Fibroblast of lung (primary cell): ENCODE data around the gene ZSWIM6. TPM values are rescaled to one million over a fixed set of nuclear protein-coding genes. Genes with fewer than 3 reads are reported as not detected.

ENCODE experiments used
- DNase-seq, 2 donors: peaks; one replicate each; pipeline versions ENCODE4 v3.0.0 to v3.0.0-alpha.2; 2010; ENCODE audit warnings: low read depth in 2 of 2
- H2AFZ ChIP-seq: 2 replicates; pipeline ENCODE4 v1.5.1; 2012; ENCODE audit warnings: low read length, control low read depth, inconsistent platforms
- H3K27ac ChIP-seq: 2 replicates; pipeline ENCODE4 v1.5.1; 2011; ENCODE audit warnings: low read length, control low read depth; ENCODE audit not compliant: insufficient read depth
- H3K27me3 ChIP-seq: 2 replicates; pipeline ENCODE4 v1.5.1; 2011; ENCODE audit warnings: mild to moderate bottlenecking, low read length; ENCODE audit not compliant: control insufficient read depth, insufficient read depth
- H3K36me3 ChIP-seq: 2 replicates; pipeline ENCODE4 v1.5.1; 2011; ENCODE audit warnings: low read length; ENCODE audit not compliant: control insufficient read depth, insufficient read depth
- H3K4me1 ChIP-seq: 2 replicates; pipeline ENCODE4 v1.5.1; 2011; ENCODE audit warnings: low read length; ENCODE audit not compliant: control insufficient read depth, insufficient read depth; ENCODE audit errors: extremely low read depth
- H3K4me2 ChIP-seq: 2 replicates; pipeline ENCODE4 v1.5.1; 2011; ENCODE audit warnings: low read length, control low read depth; ENCODE audit not compliant: insufficient read depth; ENCODE audit errors: extremely low read depth
- H3K4me3 ChIP-seq, 4 experiments: fragments of 200-600 bp in 1 of 4; sonication (generic) in 1 of 4; replicated peaks in 1 of 4; 2 replicates each; pipeline ENCODE4 v1.5.1; 2011 to 2016; ENCODE audit warnings: low read length in 4 of 4, low read depth in 3 of 4, mild to moderate bottlenecking in 3 of 4, control low read depth in 2 of 4, inconsistent platforms in 1 of 4, mixed read lengths in 1 of 4; ENCODE audit not compliant: insufficient read depth in 1 of 4; ENCODE audit errors: control extremely low read depth in 1 of 4
- H3K79me2 ChIP-seq: 2 replicates; pipeline ENCODE4 v1.5.1; 2012; ENCODE audit warnings: mild to moderate bottlenecking, low read length, inconsistent platforms; ENCODE audit not compliant: control insufficient read depth, insufficient read depth
- H3K9ac ChIP-seq: 2 replicates; pipeline ENCODE4 v1.5.1; 2011; ENCODE audit warnings: mild to moderate bottlenecking, low read length, control low read depth; ENCODE audit not compliant: insufficient read depth
- H3K9me3 ChIP-seq: 2 replicates; pipeline ENCODE4 v1.5.1; 2012; ENCODE audit warnings: low read depth, low read length; ENCODE audit not compliant: control insufficient read depth, insufficient read depth
- H4K20me1 ChIP-seq: 2 replicates; pipeline ENCODE4 v1.5.1; 2011; ENCODE audit warnings: low read length; ENCODE audit not compliant: control insufficient read depth, insufficient read depth; ENCODE audit errors: extremely low read depth
- CTCF ChIP-seq, 2 donors: IDR thresholded peaks in 1 of 2; conservative IDR thresholded peaks in 1 of 2; 1 replicate in 1 of 2; 2 replicates in 1 of 2; pipeline ENCODE4 v1.5.1; 2011 to 2012; ENCODE audit warnings: low read length in 2 of 2, control low read depth in 1 of 2, inconsistent platforms in 1 of 2, low read depth in 1 of 2, mild to moderate bottlenecking in 1 of 2
- EZH2 ChIP-seq: IDR thresholded peaks from 2 replicates; pipeline ENCODE4 v1.5.1; 2012; ENCODE audit warnings: low read length, control low read depth, mild to moderate bottlenecking; ENCODE audit errors: missing control alignments
- polyA plus RNA-seq, 2 donors: library from polyadenylated mRNA; depleted of rRNA in 1 of 2; stranded (reverse) in 1 of 2; unstranded in 1 of 2; fragments of >200 nt; gene quantifications; 2 replicates each; pipeline ENCODE4 v1.2.1, GENCODE V29; 2011 to 2012; ENCODE audit warnings: missing spikeins in 1 of 2
- total RNA-seq: library from RNA; depleted of rRNA; stranded (reverse); fragments of >200 nt; gene quantifications from 2 replicates; pipeline ENCODE4 v1.2.1, GENCODE V29; 2014

Gene ZSWIM6
- total and polyA plus RNA-seq, 2 donors (not counting 1 experiment from before 2014, with no cell fraction given) = 23.5 to 26.6 TPM

- no peak overlapping the region for H2AFZ ChIP-seq
- H3K27me3 ChIP-seq = no peaks in the 10 kb centered on the region
- DNase-seq = no peak
- no peak overlapping the region for H3K4me3 ChIP-seq
- H3K4me1 ChIP-seq = peaks cover 10% of the 10 kb centered on the region
- TF ChIP-seq EZH2 = no peak
- no peak for TF ChIP-seq CTCF (conservative IDR thresholded peaks at IDR 0.05 in 1 of 2, IDR thresholded peaks at IDR 0.05 in 1 of 2; ENCODE audit: low read depth in 1 of 2, low read length in 2 of 2)
- no peak overlapping the region for H3K27ac ChIP-seq
- peaks cover 88% of the 10 kb centered on the region for H3K79me2 ChIP-seq
- H3K36me3 ChIP-seq = no peaks in the 10 kb centered on the region
- no peak overlapping the region for H3K9ac ChIP-seq
- H3K9me3 ChIP-seq = no peaks in the 10 kb centered on the region
- no peak overlapping the region for H3K4me2 ChIP-seq
- H4K20me1 ChIP-seq = peaks cover 13% of the 10 kb centered on the region
Measured at GRCh38 chr5:61397937-61398336, 65.9 kb downstream of the ZSWIM6 start.

- H3K36me3 ChIP-seq = no peaks in the 10 kb centered on the region
- peaks cover 13% of the 10 kb centered on the region for H4K20me1 ChIP-seq
- no peak overlapping the region for H3K4me3 ChIP-seq
- H3K79me2 ChIP-seq = peaks cover 90% of the 10 kb centered on the region
- TF ChIP-seq EZH2 = no peak
- no peak for TF ChIP-seq CTCF (conservative IDR thresholded peaks at IDR 0.05 in 1 of 2, IDR thresholded peaks at IDR 0.05 in 1 of 2; ENCODE audit: low read depth in 1 of 2, low read length in 2 of 2)
- H3K4me2 ChIP-seq = no peak overlapping the region
- no peaks in the 10 kb centered on the region for H3K27me3 ChIP-seq
- no peak for DNase-seq
- no peak overlapping the region for H3K9ac ChIP-seq
- no peak overlapping the region for H3K27ac ChIP-seq
- peaks cover 13% of the 10 kb centered on the region for H3K4me1 ChIP-seq
- no peak overlapping the region for H2AFZ ChIP-seq
- H3K9me3 ChIP-seq = no peaks in the 10 kb centered on the region
Measured at GRCh38 chr5:61398440-61398839, 66.4 kb downstream of the ZSWIM6 start.

GRCh38 chr5:61399679-61400078 is 67.6 kb downstream of the ZSWIM6 start:
- Histone ChIP-seq H3K27me3 (no peaks in the 10 kb centered on the region), H4K20me1 (peaks cover 11% of the 10 kb centered on the region), H3K9me3 (no peaks in the 10 kb centered on the region), H3K36me3 (no peaks in the 10 kb centered on the region), H3K79me2 (peaks cover 87% of the 10 kb centered on the region), H3K4me2 (no peak overlapping the region), H2AFZ (no peak overlapping the region), H3K4me3 (no peak overlapping the region), H3K9ac (no peak overlapping the region), H3K4me1 (peaks cover 6% of the 10 kb centered on the region), H3K27ac (no peak overlapping the region)
- TF ChIP-seq CTCF (conservative IDR thresholded peaks at IDR 0.05 in 1 of 2, IDR thresholded peaks at IDR 0.05 in 1 of 2; ENCODE audit: low read depth in 1 of 2, low read length in 2 of 2) (no peak), EZH2 (no peak)
- no peak for DNase-seq
